ENCODE results near the gene SLC22A17. TPM values are rescaled to one million over a fixed set of nuclear protein-coding genes. Genes with fewer than 3 reads are reported as not detected.

SLC22A17 gene
- total and polyA plus RNA-seq, 2 of the 13 experiments (the other 11 are each of a cell fraction or from before 2014, with no cell fraction given), result 0.95 to 1.1 TPM

DNA sequence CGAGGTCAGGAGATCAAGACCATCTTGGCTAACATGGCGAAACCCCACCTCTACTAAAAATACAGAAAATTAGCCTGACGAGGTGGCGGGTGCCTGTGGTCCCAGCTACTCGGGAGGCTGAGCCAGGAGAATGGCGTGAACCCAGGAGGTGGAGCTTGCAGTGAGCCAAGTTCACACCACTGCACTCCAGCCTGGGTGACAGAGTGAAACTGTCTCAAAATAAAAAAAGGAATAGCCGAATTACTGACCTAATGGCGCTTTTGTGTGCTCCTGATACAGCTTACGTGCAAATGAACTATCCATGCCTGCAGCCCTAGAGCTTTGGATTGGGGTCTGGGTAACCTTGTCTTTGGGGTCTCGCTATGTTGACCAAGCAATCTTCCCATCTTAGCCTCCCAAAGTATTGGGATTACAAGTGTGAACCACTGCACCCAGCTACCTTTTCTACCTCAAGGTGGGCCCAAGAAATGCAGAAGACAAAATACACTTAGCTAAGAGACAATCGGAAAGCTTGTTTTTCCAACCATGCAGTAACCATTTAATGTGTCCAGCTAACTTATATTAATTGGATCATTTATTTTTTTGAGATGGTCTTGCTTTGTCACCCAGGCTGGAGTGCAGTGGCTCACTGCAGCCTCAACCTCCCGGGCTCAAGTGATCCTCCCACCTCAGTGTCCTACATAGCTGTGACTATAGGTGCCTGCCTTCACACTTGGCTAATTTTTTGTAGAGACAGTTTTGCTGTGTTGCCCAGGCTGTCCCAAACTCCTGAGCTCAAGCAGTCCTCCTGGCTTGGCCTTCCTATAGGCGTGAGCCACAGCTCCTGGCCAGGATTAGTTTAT is 26.0 kb downstream of the SLC22A17 start (continued):
- TF ChIP-seq ZSCAN22 (CRISPR knock-in tag; IDR thresholded peaks at IDR 0.05) (no peak), ZNF687 (CRISPR knock-in tag; IDR thresholded peaks at IDR 0.05) (peak; percentile 39; the same call in 1 of the 2 replicates), ZNF280B (CRISPR knock-in tag; IDR thresholded peaks at IDR 0.05; ENCODE audit: borderline replicate concordance) (no peak; the same call in 1 of the 2 replicates), MED1 (CRISPR knock-in tag; IDR thresholded peaks at IDR 0.05) (peak; percentile 20; the same call in 1 of the 2 replicates), ZNF230 (CRISPR knock-in tag; IDR thresholded peaks at IDR 0.05) (no peak; the same call in 1 of the 2 replicates), HOXA3 (CRISPR knock-in tag; IDR thresholded peaks at IDR 0.05) (peak; percentile 34; the same call in 1 of the 2 replicates), KLF16 (CRISPR knock-in tag; IDR thresholded peaks at IDR 0.05) (no peak; a peak in 1 of 4 replicates), ZNF678 (CRISPR knock-in tag; IDR thresholded peaks at IDR 0.05) (no peak), ZNF275 (CRISPR knock-in tag; IDR thresholded peaks at IDR 0.05; ENCODE audit: borderline replicate concordance) (no peak), CHD4 (IDR thresholded peaks at IDR 0.05; ENCODE audit: borderline replicate concordance, low read length) (no peak), SSRP1 (CRISPR knock-in tag; IDR thresholded peaks at IDR 0.05) (peak; percentile 93; the same call in 1 of the 2 replicates)
- TF ChIP-seq, protein P1, sequence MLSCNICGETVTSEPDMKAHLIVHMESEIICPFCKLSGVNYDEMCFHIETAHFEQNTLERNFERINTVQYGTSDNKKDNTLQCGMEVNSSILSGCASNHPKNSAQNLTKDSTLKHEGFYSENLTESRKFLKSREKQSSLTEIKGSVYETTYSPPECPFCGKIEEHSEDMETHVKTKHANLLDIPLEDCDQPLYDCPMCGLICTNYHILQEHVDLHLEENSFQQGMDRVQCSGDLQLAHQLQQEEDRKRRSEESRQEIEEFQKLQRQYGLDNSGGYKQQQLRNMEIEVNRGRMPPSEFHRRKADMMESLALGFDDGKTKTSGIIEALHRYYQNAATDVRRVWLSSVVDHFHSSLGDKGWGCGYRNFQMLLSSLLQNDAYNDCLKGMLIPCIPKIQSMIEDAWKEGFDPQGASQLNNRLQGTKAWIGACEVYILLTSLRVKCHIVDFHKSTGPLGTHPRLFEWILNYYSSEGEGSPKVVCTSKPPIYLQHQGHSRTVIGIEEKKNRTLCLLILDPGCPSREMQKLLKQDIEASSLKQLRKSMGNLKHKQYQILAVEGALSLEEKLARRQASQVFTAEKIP (CRISPR knock-in tag; IDR thresholded peaks at IDR 0.05; ENCODE audit: borderline replicate concordance), result no peak
- TF ChIP-seq, protein P2, sequence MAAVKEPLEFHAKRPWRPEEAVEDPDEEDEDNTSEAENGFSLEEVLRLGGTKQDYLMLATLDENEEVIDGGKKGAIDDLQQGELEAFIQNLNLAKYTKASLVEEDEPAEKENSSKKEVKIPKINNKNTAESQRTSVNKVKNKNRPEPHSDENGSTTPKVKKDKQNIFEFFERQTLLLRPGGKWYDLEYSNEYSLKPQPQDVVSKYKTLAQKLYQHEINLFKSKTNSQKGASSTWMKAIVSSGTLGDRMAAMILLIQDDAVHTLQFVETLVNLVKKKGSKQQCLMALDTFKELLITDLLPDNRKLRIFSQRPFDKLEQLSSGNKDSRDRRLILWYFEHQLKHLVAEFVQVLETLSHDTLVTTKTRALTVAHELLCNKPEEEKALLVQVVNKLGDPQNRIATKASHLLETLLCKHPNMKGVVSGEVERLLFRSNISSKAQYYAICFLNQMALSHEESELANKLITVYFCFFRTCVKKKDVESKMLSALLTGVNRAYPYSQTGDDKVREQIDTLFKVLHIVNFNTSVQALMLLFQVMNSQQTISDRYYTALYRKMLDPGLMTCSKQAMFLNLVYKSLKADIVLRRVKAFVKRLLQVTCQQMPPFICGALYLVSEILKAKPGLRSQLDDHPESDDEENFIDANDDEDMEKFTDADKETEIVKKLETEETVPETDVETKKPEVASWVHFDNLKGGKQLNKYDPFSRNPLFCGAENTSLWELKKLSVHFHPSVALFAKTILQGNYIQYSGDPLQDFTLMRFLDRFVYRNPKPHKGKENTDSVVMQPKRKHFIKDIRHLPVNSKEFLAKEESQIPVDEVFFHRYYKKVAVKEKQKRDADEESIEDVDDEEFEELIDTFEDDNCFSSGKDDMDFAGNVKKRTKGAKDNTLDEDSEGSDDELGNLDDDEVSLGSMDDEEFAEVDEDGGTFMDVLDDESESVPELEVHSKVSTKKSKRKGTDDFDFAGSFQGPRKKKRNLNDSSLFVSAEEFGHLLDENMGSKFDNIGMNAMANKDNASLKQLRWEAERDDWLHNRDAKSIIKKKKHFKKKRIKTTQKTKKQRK (IDR thresholded peaks at IDR 0.05; ENCODE audit: low read length), result no peak
